ENCODE data around the gene PRDM15. TPM values are rescaled to one million over a fixed set of nuclear protein-coding genes. Genes with fewer than 3 reads are reported as not detected.

Gene PRDM15
- total RNA-seq, 4 donors from 2014 or later = 5.3 to 20.8 (median 13.6) TPM

GRCh38 chr21:41877901-41878830, 978 bp downstream of the PRDM15 start:
- peak; percentile 33 for ATAC-seq (ENCODE audit: low FRiP score)
- no peak for DNase-seq (ENCODE audit: low spot score)
- no peak for TF ChIP-seq CTCF (IDR thresholded peaks at IDR 0.05)

- ATAC-seq (ENCODE audit: low FRiP score) = no peak
- no peak for DNase-seq (ENCODE audit: low spot score)
- TF ChIP-seq CTCF (IDR thresholded peaks at IDR 0.05) = no peak
Measured at GRCh38 chr21:41876928-41877652, 2.1 kb downstream of the PRDM15 start.

GRCh38 chr21:41876396-41876795, 2.7 kb downstream of the PRDM15 start:
- no peak for TF ChIP-seq CTCF (IDR thresholded peaks at IDR 0.05)
- DNase-seq (ENCODE audit: low spot score) (no peak), ATAC-seq (ENCODE audit: low FRiP score) (no peak)

GRCh38 chr21:41875086-41875485, 4.1 kb downstream of the PRDM15 start:
- TF ChIP-seq CTCF (IDR thresholded peaks at IDR 0.05) = no peak
- ATAC-seq (ENCODE audit: low FRiP score) = no peak
- DNase-seq (ENCODE audit: low spot score) = no peak

- ATAC-seq (ENCODE audit: low FRiP score) (no peak), DNase-seq (ENCODE audit: low spot score) (no peak)
- TF ChIP-seq CTCF (IDR thresholded peaks at IDR 0.05) = no peak
Measured at GRCh38 chr21:41874611-41875010, 4.5 kb downstream of the PRDM15 start.

- no peak for ATAC-seq (ENCODE audit: low FRiP score)
- TF ChIP-seq CTCF (IDR thresholded peaks at IDR 0.05) = no peak
- no peak for DNase-seq (ENCODE audit: low spot score)
Measured at GRCh38 chr21:41873426-41873825, 5.7 kb downstream of the PRDM15 start.
